ENCODE results near the gene RFT1.

DNA sequence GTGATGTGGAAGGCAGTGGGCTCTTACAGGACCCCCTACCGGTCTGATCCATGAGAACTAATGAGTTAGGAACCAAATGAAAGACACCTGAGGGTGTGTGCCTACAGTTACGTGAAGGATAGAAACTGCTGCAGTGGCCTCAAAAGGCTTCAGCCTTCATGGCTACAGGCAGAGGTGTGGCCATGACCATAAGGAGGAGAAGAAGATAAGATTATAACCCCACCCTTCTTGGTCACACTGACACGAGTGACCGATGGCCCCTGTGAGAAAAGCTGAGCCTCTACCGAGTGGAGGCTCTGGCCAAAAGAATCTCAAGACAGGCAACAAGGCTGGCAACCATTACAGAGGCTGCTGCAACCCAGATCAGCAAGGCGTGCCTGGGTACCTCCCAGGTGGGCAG, 6.3 kb downstream of the RFT1 start:
- TF ChIP-seq, protein P1, sequence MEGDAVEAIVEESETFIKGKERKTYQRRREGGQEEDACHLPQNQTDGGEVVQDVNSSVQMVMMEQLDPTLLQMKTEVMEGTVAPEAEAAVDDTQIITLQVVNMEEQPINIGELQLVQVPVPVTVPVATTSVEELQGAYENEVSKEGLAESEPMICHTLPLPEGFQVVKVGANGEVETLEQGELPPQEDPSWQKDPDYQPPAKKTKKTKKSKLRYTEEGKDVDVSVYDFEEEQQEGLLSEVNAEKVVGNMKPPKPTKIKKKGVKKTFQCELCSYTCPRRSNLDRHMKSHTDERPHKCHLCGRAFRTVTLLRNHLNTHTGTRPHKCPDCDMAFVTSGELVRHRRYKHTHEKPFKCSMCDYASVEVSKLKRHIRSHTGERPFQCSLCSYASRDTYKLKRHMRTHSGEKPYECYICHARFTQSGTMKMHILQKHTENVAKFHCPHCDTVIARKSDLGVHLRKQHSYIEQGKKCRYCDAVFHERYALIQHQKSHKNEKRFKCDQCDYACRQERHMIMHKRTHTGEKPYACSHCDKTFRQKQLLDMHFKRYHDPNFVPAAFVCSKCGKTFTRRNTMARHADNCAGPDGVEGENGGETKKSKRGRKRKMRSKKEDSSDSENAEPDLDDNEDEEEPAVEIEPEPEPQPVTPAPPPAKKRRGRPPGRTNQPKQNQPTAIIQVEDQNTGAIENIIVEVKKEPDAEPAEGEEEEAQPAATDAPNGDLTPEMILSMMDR (IDR thresholded peaks at IDR 0.05 in 2 of 3, conservative IDR thresholded peaks at IDR 0.05 in 1 of 3; ENCODE audit: borderline replicate concordance in 1 of 3, insufficient read depth in 1 of 3, low read depth in 2 of 3, low read length in 2 of 3): no peak
- TF ChIP-seq EZH2phosphoT487 (IDR thresholded peaks at IDR 0.05; ENCODE audit: borderline replicate concordance) (no peak), EZH2 (IDR thresholded peaks at IDR 0.05) (no peak), POLR2AphosphoS5 (IDR thresholded peaks at IDR 0.05; ENCODE audit: low read depth, low read length) (no peak), POLR2A (IDR thresholded peaks at IDR 0.05; ENCODE audit: borderline replicate concordance, extremely low read depth, insufficient read depth, insufficient read length) (no peak), MAX (IDR thresholded peaks at IDR 0.05) (no peak), TCF7L2 (IDR thresholded peaks at IDR 0.05; ENCODE audit: borderline replicate concordance, extremely low read depth, insufficient read depth, insufficient read length) (no peak), JUND (IDR thresholded peaks at IDR 0.05) (no peak), RAD21 (IDR thresholded peaks at IDR 0.05; ENCODE audit: low read depth) (no peak), FOSL1 (IDR thresholded peaks at IDR 0.05; ENCODE audit: low read depth) (no peak)
